Aorta (tissue), 5 donors: ENCODE measurements around the gene MIF. TPM values are rescaled to one million over a fixed set of nuclear protein-coding genes. Genes with fewer than 3 reads are reported as not detected.
"Not testable (repeated sequence)": the region's sequence is repeated elsewhere in the genome, so short reads cannot be mapped to it uniquely, and the experiment has no call there.

Experiments used
- ATAC-seq: fragments of 200-7000 bp; cut with Tn5 transposase; one replicate; pipeline ENCODE4 v1.9.1; 2022; ENCODE audit warnings: moderate library complexity; ENCODE audit not compliant: low FRiP score
- DNase-seq, 2 donors: peaks; one replicate each; pipeline ENCODE4 v3.0.0-alpha.2; 2020
- H3K27ac ChIP-seq, 2 donors: one replicate each; pipeline ENCODE4 v1.5.1; 2013; ENCODE audit warnings: low read length in 2 of 2, mild to moderate bottlenecking in 2 of 2, moderate library complexity in 2 of 2, control low read depth in 1 of 2, inconsistent platforms in 1 of 2, low read depth in 1 of 2
- H3K27me3 ChIP-seq, 2 donors: one replicate each; pipeline ENCODE4 v1.6.1; 2013; ENCODE audit warnings: control low read depth in 1 of 2, low read length in 1 of 2, mild to moderate bottlenecking in 1 of 2, moderate library complexity in 1 of 2; ENCODE audit not compliant: insufficient read depth in 2 of 2, control insufficient read depth in 1 of 2
- H3K36me3 ChIP-seq, 2 donors: one replicate each; pipeline ENCODE4 v1.6.1; 2013; ENCODE audit warnings: control low read depth in 1 of 2, low read length in 1 of 2, mild to moderate bottlenecking in 1 of 2; ENCODE audit not compliant: insufficient read depth in 2 of 2, control insufficient read depth in 1 of 2
- H3K4me1 ChIP-seq, 2 donors: one replicate each; pipeline ENCODE4 v1.6.1; 2013; ENCODE audit warnings: low read length in 2 of 2, control low read depth in 1 of 2, mild to moderate bottlenecking in 1 of 2, moderate library complexity in 1 of 2; ENCODE audit not compliant: insufficient read depth in 2 of 2, control insufficient read depth in 1 of 2
- H3K4me3 ChIP-seq, 2 donors: one replicate each; pipeline ENCODE4 v1.5.1; 2013; ENCODE audit warnings: low read length in 2 of 2, control low read depth in 1 of 2, mild to moderate bottlenecking in 1 of 2
- H3K9me3 ChIP-seq: one replicate; pipeline ENCODE4 v1.6.1; 2013; ENCODE audit warnings: mild to moderate bottlenecking, low read length; ENCODE audit not compliant: control insufficient read depth
- WGBS, 2 donors: extraction: QIAGEN DNeasy Blood & Tissue Kit; methylation state at CpG; one replicate each; pipeline ENCODE4 v1.1.7; 2013; 5-methylcytosine and 5-hydroxymethylcytosine counted together
- intact Hi-C, 2 donors: fragments of 100-400 bp; cut with DNase I; formaldehyde crosslinking; loops; one replicate each; pipeline versions ENCODE4 v1.14.2 to v1.15.0; 2022
- polyA plus RNA-seq, 2 donors: library from polyadenylated mRNA; stranded (reverse); fragments of 200-250 nt; gene quantifications; one replicate each; pipeline ENCODE4 v1.2.3, GENCODE V29; 2013
- total RNA-seq, 2 donors: library from RNA; stranded (reverse); fragmentation: NEBNext Ultra II Directional; extraction: Animal tissue kit (Norgen Biotek cat#: 25700); gene quantifications; one replicate each; pipeline ENCODE4 v1.2.1, GENCODE V29; 2021
- donor health status: healthy with polysubstance abuse.
- donor health status: Bipolar disorder and iron deficiency.
- donor health status: DM: no; HTN: no; CAD: no.
- donor health status: DM: no; HTN: no; CAD: no.
- donor health status: DM: yes; HTN: yes; CAD: no.

MIF gene
- total and polyA plus RNA-seq, 4 donors = 278 to 373 (median 339) TPM

- not testable (repeated sequence) for H3K4me1 ChIP-seq, ATAC-seq
- WGBS, 2 donors = 92 to 93% methylated on average over 4 of the region's 4 CpGs
Observed at GRCh38 chr22:23900227-23900626, 6.0 kb downstream of the MIF start.

GRCh38 chr22:23901600-23901999 is 7.4 kb downstream of the MIF start:
- no peak overlapping the region for H3K27ac ChIP-seq
- H3K9me3 ChIP-seq = no peaks in the 10 kb centered on the region
- ATAC-seq (no peak), DNase-seq (no peak)
- no peak overlapping the region for H3K4me3 ChIP-seq
- intact Hi-C loops = no loop called here
- no peaks in the 10 kb centered on the region for H3K4me1 ChIP-seq
- H3K36me3 ChIP-seq = peaks cover 0 to 2% of the 10 kb centered on the region in 2 donors
- 88 to 90% methylated on average over 4 of the region's 4 CpGs for WGBS, 2 donors
- no peaks in the 10 kb centered on the region for H3K27me3 ChIP-seq

More at GRCh38 chr22:23900227-23900626, 6.0 kb downstream of the MIF start:
- H3K9me3 ChIP-seq, H3K36me3 ChIP-seq, DNase-seq, intact Hi-C loops, H3K4me3 ChIP-seq, H3K27ac ChIP-seq, H3K27me3 ChIP-seq: not testable (repeated sequence)

GRCh38 chr22:23903328-23903971 is 9.3 kb downstream of the MIF start:
- no peaks in the 10 kb centered on the region for H3K36me3 ChIP-seq
- no peaks in the 10 kb centered on the region for H3K4me1 ChIP-seq
- no peaks in the 10 kb centered on the region for H3K27me3 ChIP-seq
- no peak for ATAC-seq
- WGBS, 2 donors = 78 to 80% methylated on average over 8 of the region's 8 CpGs
- no peak overlapping the region for H3K27ac ChIP-seq
- intact Hi-C loops = no loop called here
- DNase-seq = no peak
- H3K9me3 ChIP-seq = no peaks in the 10 kb centered on the region
- no peak overlapping the region for H3K4me3 ChIP-seq

- peak; percentile 31 for ATAC-seq
- intact Hi-C loops = no loop called here
- H3K4me3 ChIP-seq = no peak overlapping the region
Observed at GRCh38 chr22:23904573-23905254, 10.5 kb downstream of the MIF start.

GRCh38 chr22:23906641-23907040 is 12.5 kb downstream of the MIF start:
- no peak for DNase-seq
- H3K27ac ChIP-seq = no peak overlapping the region
- no peak for ATAC-seq
- no peaks in the 10 kb centered on the region for H3K27me3 ChIP-seq
- H3K9me3 ChIP-seq = no peaks in the 10 kb centered on the region
- intact Hi-C loops = no loop called here
- no peak overlapping the region for H3K4me3 ChIP-seq
- H3K36me3 ChIP-seq = no peaks in the 10 kb centered on the region
- no peaks in the 10 kb centered on the region for H3K4me1 ChIP-seq
- 97 to 99% methylated on average over 4 of the region's 4 CpGs for WGBS, 2 donors

More at GRCh38 chr22:23904573-23905254, 10.5 kb downstream of the MIF start:
- Histone ChIP-seq H3K27me3 (no peaks in the 10 kb centered on the region), H3K9me3 (no peaks in the 10 kb centered on the region), H3K27ac (no peak overlapping the region), H3K4me1 (no peaks in the 10 kb centered on the region), H3K36me3 (no peaks in the 10 kb centered on the region)
- WGBS, 2 donors = 52 to 59% methylated on average over 5 of the region's 5 CpGs
- no peak for DNase-seq

- ATAC-seq, H3K27ac ChIP-seq, H3K36me3 ChIP-seq, intact Hi-C loops, H3K4me3 ChIP-seq, H3K9me3 ChIP-seq, H3K27me3 ChIP-seq, H3K4me1 ChIP-seq, DNase-seq: not testable (repeated sequence)
- WGBS, 2 donors = 73 to 81% methylated on average over 10 of the region's 10 CpGs
Observed at GRCh38 chr22:23907423-23907822, 13.2 kb downstream of the MIF start.

- Histone ChIP-seq H3K4me1 (peaks cover 0 to 3% of the 10 kb centered on the region in 2 donors), H3K36me3 (no peaks in the 10 kb centered on the region), H3K4me3 (no peak overlapping the region), H3K27me3 (no peaks in the 10 kb centered on the region), H3K27ac (no peak overlapping the region), H3K9me3 (no peaks in the 10 kb centered on the region)
- intact Hi-C loops = no loop called here
- WGBS, 2 donors = 71 to 73% methylated on average over 11 of the region's 11 CpGs
- ATAC-seq (no peak), DNase-seq (no peak)
Observed at GRCh38 chr22:23908587-23909205, 14.5 kb downstream of the MIF start.

- Histone ChIP-seq H3K4me3 (no peak overlapping the region), H3K27me3 (no peaks in the 10 kb centered on the region), H3K36me3 (no peaks in the 10 kb centered on the region), H3K9me3 (no peaks in the 10 kb centered on the region), H3K27ac (no peak overlapping the region), H3K4me1 (peaks cover 0 to 3% of the 10 kb centered on the region in 2 donors)
- 16 to 21% methylated on average over 6 of the region's 6 CpGs for WGBS, 2 donors
- DNase-seq = no peak
- ATAC-seq = no peak
- intact Hi-C loops = no loop called here
Observed at GRCh38 chr22:23909296-23909898, 15.2 kb downstream of the MIF start.
